Endothelial cell of umbilical vein (primary cell): ENCODE results near the gene MMRN1. TPM values are rescaled to one million over a fixed set of nuclear protein-coding genes. Genes with fewer than 3 reads are reported as not detected.

Source experiments
- BruUV-seq: library from RNA; stranded (reverse); fragments of 400-500 nt; replicated peaks from 2 replicates; lab custom pipeline; 2021; lab: Mats Ljungman, UMichigan
- CTCF ChIA-PET: fragments of 300-600, 350-600 bp; sonication (Branson Sonifier 250); formaldehyde crosslinking; loops from one replicate; lab custom pipeline; 2021; ENCODE audit warnings: antibody characterized with exemption, inconsistent platforms; lab: Charles Lee
- POLR2A ChIA-PET: fragments of 300-600, 350-600 bp; sonication (Branson Sonifier 250); formaldehyde crosslinking; loops from one replicate; lab custom pipeline; 2021; ENCODE audit warnings: antibody characterized with exemption, inconsistent platforms; lab: Charles Lee
- DNase-seq: peaks from one replicate; pipeline ENCODE4 v3.0.0-alpha.2; 2011; ENCODE audit warnings: low read depth, low spot score
- FAIRE-seq: peaks from 2 replicates; lab custom pipeline; 2011; peaks lifted over from hg19 to GRCh38; lab: Jason Lieb, UNC
- H2AFZ ChIP-seq: 2 replicates; pipeline ENCODE4 v1.6.0; 2012; ENCODE audit warnings: low read depth, low read length, control low read depth, inconsistent platforms
- H3K27ac ChIP-seq: 2 replicates; pipeline ENCODE4 v1.5.1; 2011; ENCODE audit warnings: low read depth, mild to moderate bottlenecking, control low read depth, low read length, moderate library complexity; ENCODE audit not compliant: insufficient read depth
- H3K27me3 ChIP-seq, 2 experiments: 2 replicates each; pipeline versions ENCODE4 v1.6.0 to v1.6.1; 2011; ENCODE audit warnings: low read length in 2 of 2, mixed read lengths in 1 of 2; ENCODE audit not compliant: control insufficient read depth in 2 of 2, insufficient read depth in 2 of 2
- H3K36me3 ChIP-seq, 2 experiments: 2 replicates in 1 of 2; 3 replicates in 1 of 2; pipeline ENCODE4 v1.5.1; 2011; ENCODE audit warnings: low read length in 2 of 2, mild to moderate bottlenecking in 1 of 2, moderate library complexity in 1 of 2; ENCODE audit not compliant: control insufficient read depth in 2 of 2, insufficient read depth in 2 of 2; ENCODE audit errors: extremely low read depth in 1 of 2
- H3K4me1 ChIP-seq: 3 replicates; pipeline ENCODE4 v1.5.1; 2011; ENCODE audit warnings: mild to moderate bottlenecking, low read length; ENCODE audit not compliant: control insufficient read depth, insufficient read depth; ENCODE audit errors: extremely low read depth
- H3K4me2 ChIP-seq: 2 replicates; pipeline ENCODE4 v1.6.1; 2011; ENCODE audit warnings: low read length, control low read depth, mixed read lengths; ENCODE audit not compliant: insufficient read depth
- H3K4me3 ChIP-seq, 3 experiments: fragments of 200-600 bp in 1 of 3; sonication (generic), shearing (Covaris generic) in 1 of 3; replicated peaks in 1 of 3; 2 replicates each; pipeline ENCODE4 v1.5.1; 2011 to 2016; ENCODE audit warnings: control low read depth in 3 of 3, low read length in 3 of 3, mild to moderate bottlenecking in 2 of 3, inconsistent platforms in 1 of 3, low read depth in 1 of 3, moderate library complexity in 1 of 3; ENCODE audit not compliant: insufficient read depth in 1 of 3
- H3K79me2 ChIP-seq: 2 replicates; pipeline ENCODE4 v1.6.0; 2012; ENCODE audit warnings: low read length, inconsistent platforms; ENCODE audit not compliant: control insufficient read depth, insufficient read depth
- H3K9ac ChIP-seq: replicated peaks from 2 replicates; pipeline ENCODE3; 2011; ENCODE audit warnings: low read length, control low read depth; ENCODE audit not compliant: insufficient read depth; ENCODE audit errors: extremely low read depth
- H3K9me1 ChIP-seq: replicated peaks from 3 replicates; pipeline ENCODE4 v1.6.0; 2011; ENCODE audit warnings: mild to moderate bottlenecking, low read length; ENCODE audit not compliant: control insufficient read depth, insufficient read depth; ENCODE audit errors: extremely low read depth
- H3K9me3 ChIP-seq: replicated peaks from 2 replicates; pipeline ENCODE4 v1.5.1; 2012; ENCODE audit warnings: low read length, inconsistent platforms; ENCODE audit not compliant: control insufficient read depth, insufficient read depth
- H4K20me1 ChIP-seq: replicated peaks from 2 replicates; pipeline ENCODE3; 2011; ENCODE audit warnings: mild to moderate bottlenecking, low read length; ENCODE audit not compliant: control insufficient read depth, insufficient read depth; ENCODE audit errors: extremely low read depth
- EZH2 ChIP-seq: IDR thresholded peaks from 2 replicates; pipeline ENCODE4 v1.6.1; 2012; ENCODE audit warnings: borderline replicate concordance, low read depth, mild to moderate bottlenecking, moderate library complexity, low read length, inconsistent platforms; ENCODE audit not compliant: severe bottlenecking
- FOS ChIP-seq: IDR thresholded peaks from 2 replicates; pipeline ENCODE4 v1.6.1; 2011; ENCODE audit warnings: mild to moderate bottlenecking, low read length, moderate library complexity, borderline replicate concordance; ENCODE audit not compliant: insufficient read depth
- GATA2 ChIP-seq: IDR thresholded peaks from 2 replicates; pipeline ENCODE4 v1.7.0; 2011; ENCODE audit warnings: low read depth, mild to moderate bottlenecking, moderate library complexity, mixed read lengths, low read length; ENCODE audit not compliant: insufficient read length, insufficient read depth
- JUN ChIP-seq: IDR thresholded peaks from 2 replicates; pipeline ENCODE4 v1.6.1; 2011; ENCODE audit warnings: borderline replicate concordance, low read depth; ENCODE audit not compliant: insufficient read length, insufficient read depth
- MAX ChIP-seq: IDR thresholded peaks from 2 replicates; pipeline ENCODE4 v1.6.1; 2011; ENCODE audit not compliant: insufficient read depth, insufficient read length
- MYC ChIP-seq: IDR thresholded peaks from one replicate; pipeline ENCODE4 v1.6.1; 2011; ENCODE audit warnings: mild to moderate bottlenecking, low read depth, low read length
- POLR2A ChIP-seq: IDR thresholded peaks from 2 replicates; pipeline ENCODE4 v1.6.1; 2012; ENCODE audit warnings: low read depth, mild to moderate bottlenecking, control low read depth, low read length
- POLR2AphosphoS5 ChIP-seq: IDR thresholded peaks from 2 replicates; pipeline ENCODE4 v1.6.1; 2012; ENCODE audit warnings: low read depth, mild to moderate bottlenecking, control low read depth, low read length, moderate library complexity; ENCODE audit not compliant: insufficient read depth
- dilution Hi-C: fragments of 300-500 bp; cut with MboI; formaldehyde crosslinking; loops from one replicate; pipeline ENCODE4 v1.15.0; 2019; ENCODE audit warnings: low sequenced_read_pairs; ENCODE audit not compliant: extremely low pct_ligation_motif_present
- intact Hi-C: fragments of 100-400 bp; cut with micrococcal nuclease; formaldehyde crosslinking; loops from one replicate; pipeline ENCODE4 v1.10.0; 2022
- polyA plus RNA-seq, 4 experiments: library from polyadenylated mRNA; depleted of rRNA in 3 of 4; stranded (reverse) in 3 of 4; unstranded in 1 of 4; fragments of >200 nt; gene quantifications; 2 replicates each; pipeline versions ENCODE4 v1.2.1 to v1.2.3, GENCODE V29; 2011 to 2012; ENCODE audit warnings: missing spikeins in 1 of 4
- total RNA-seq: library from RNA; stranded (reverse); gene quantifications from 2 replicates; pipeline ENCODE4 v1.2.3, GENCODE V29; 2021
- TF ChIP-seq, protein P1 (sequence below), 2 donors: IDR thresholded peaks; 1 replicate in 1 of 2; 2 replicates in 1 of 2; pipeline ENCODE4 v1.5.1; 2011; ENCODE audit warnings: low read length in 2 of 2, mild to moderate bottlenecking in 2 of 2, moderate library complexity in 2 of 2, control low read depth in 1 of 2, inconsistent platforms in 1 of 2, low read depth in 1 of 2; ENCODE audit not compliant: insufficient read depth in 1 of 2; ENCODE audit errors: extremely low read depth in 1 of 2

Gene MMRN1
- total and polyA plus RNA-seq, 2 donors (not counting 3 experiments of a cell fraction or from before 2014, with no cell fraction given), result 143 to 414 TPM

GRCh38 chr4:89898304-89898716 lies 3.7 kb downstream of the MMRN1 start:
- dilution Hi-C loops, result no loop called here
- FAIRE-seq, result peak; percentile 55
- peak overlapping the region; percentile 19 for H2AFZ ChIP-seq
- H3K9ac ChIP-seq, result peak overlapping the region; percentile 97
- H3K79me2 ChIP-seq, result peaks cover 89% of the 10 kb centered on the region
- intact Hi-C loops, result loop anchor here (1.0 to 10.0 kb wide), 5 partner anchors 9 to 744 kb away; partner anchors contain the start of gene SNCA
- peaks cover 45% of the 10 kb centered on the region for H3K4me1 ChIP-seq
- no peaks in the 10 kb centered on the region for H3K27me3 ChIP-seq
- peak overlapping the region; percentile 92 for H3K27ac ChIP-seq
- peak overlapping the region; percentile 83 to 100 (median 97) for H3K4me3 ChIP-seq
- H3K36me3 ChIP-seq, result no peaks in the 10 kb centered on the region
- peak; percentile 84 for DNase-seq
- no peaks in the 10 kb centered on the region for H4K20me1 ChIP-seq
- H3K9me3 ChIP-seq, result no peaks in the 10 kb centered on the region
- ChIA-PET POLR2A (interaction anchor here (0.9 to 1.1 kb wide), 2 partner anchors 9 to 415 kb away, joined by 3 read pairs; no protein-coding TSS in a partner anchor), CTCF (interaction anchor here (0.9 to 4.1 kb wide), 6 partner anchors 10 to 416 kb away, joined by 3 to 44 read pairs (median 10); no protein-coding TSS in a partner anchor)
- peak overlapping the region; percentile 94 for H3K4me2 ChIP-seq
- no TSS peak for BruUV-seq
- TF ChIP-seq POLR2AphosphoS5, result peak; percentile 69
- TF ChIP-seq EZH2, result no peak
- TF ChIP-seq MYC, result no peak
- TF ChIP-seq POLR2A, result peak; percentile 89
- TF ChIP-seq, protein P1, sequence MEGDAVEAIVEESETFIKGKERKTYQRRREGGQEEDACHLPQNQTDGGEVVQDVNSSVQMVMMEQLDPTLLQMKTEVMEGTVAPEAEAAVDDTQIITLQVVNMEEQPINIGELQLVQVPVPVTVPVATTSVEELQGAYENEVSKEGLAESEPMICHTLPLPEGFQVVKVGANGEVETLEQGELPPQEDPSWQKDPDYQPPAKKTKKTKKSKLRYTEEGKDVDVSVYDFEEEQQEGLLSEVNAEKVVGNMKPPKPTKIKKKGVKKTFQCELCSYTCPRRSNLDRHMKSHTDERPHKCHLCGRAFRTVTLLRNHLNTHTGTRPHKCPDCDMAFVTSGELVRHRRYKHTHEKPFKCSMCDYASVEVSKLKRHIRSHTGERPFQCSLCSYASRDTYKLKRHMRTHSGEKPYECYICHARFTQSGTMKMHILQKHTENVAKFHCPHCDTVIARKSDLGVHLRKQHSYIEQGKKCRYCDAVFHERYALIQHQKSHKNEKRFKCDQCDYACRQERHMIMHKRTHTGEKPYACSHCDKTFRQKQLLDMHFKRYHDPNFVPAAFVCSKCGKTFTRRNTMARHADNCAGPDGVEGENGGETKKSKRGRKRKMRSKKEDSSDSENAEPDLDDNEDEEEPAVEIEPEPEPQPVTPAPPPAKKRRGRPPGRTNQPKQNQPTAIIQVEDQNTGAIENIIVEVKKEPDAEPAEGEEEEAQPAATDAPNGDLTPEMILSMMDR (IDR thresholded peaks at IDR 0.05; ENCODE audit: extremely low read depth in 1 of 2, insufficient read depth in 1 of 2, low read depth in 1 of 2, low read length in 2 of 2), result no peak
- no peak for TF ChIP-seq JUN
- peak; percentile 61 for TF ChIP-seq GATA2
- no peak for TF ChIP-seq MAX
- no peak for TF ChIP-seq FOS
- no peaks in the 10 kb centered on the region for H3K9me1 ChIP-seq
